GM21737 (cell line): Measurements from ENCODE around the gene TSPAN1.
A peak's percentile ranks its signal among the peaks of the same experiment; 100 is the strongest.

ENCODE experiments used
- ATAC-seq: cut with Tn5 transposase; IDR thresholded peaks from one replicate; pipeline ENCODE4 v1.9.1; 2021; ENCODE audit warnings: mild to moderate bottlenecking, moderate library complexity; ENCODE audit not compliant: unreplicated experiment

The TSPAN1 gene

DNA sequence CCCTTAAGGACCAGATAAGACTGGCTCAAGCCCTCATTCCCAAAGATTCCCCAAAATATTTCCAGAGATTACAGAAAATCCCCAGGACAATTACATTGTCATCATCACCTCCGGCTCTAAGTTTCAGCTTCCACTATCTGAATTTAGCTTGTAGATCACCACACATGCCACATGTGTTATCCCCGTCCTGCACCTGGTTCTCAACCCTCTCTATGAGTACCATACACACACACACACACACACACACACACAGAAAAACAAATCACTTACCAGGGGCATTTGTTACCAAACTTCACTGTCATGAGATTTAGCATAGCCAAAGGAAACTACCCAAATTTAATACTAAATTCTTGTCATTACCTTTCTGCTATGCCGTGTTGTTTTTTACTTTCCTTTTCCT lies 15.4 kb upstream of the TSPAN1 start:
- no peak for ATAC-seq

DNA sequence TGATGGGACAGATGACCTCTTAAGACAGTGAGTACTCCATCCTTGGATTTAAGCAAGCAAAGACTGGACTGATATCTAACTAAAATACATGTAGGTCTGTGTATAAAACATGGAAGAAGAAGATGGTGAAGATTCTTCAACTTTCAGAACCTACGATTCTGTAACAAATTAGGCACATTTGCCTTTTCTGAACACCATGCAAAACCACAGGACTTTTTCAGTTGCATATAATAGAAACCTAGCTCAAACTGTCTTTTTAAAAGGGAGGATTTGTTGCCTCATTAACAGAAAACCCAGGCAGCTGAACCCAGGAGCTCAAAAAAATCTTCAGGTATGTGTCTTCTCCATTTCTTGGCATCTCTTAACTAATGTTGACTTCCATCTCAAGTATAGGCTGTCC lies 14.7 kb upstream of the TSPAN1 start:
- no peak for ATAC-seq

DNA sequence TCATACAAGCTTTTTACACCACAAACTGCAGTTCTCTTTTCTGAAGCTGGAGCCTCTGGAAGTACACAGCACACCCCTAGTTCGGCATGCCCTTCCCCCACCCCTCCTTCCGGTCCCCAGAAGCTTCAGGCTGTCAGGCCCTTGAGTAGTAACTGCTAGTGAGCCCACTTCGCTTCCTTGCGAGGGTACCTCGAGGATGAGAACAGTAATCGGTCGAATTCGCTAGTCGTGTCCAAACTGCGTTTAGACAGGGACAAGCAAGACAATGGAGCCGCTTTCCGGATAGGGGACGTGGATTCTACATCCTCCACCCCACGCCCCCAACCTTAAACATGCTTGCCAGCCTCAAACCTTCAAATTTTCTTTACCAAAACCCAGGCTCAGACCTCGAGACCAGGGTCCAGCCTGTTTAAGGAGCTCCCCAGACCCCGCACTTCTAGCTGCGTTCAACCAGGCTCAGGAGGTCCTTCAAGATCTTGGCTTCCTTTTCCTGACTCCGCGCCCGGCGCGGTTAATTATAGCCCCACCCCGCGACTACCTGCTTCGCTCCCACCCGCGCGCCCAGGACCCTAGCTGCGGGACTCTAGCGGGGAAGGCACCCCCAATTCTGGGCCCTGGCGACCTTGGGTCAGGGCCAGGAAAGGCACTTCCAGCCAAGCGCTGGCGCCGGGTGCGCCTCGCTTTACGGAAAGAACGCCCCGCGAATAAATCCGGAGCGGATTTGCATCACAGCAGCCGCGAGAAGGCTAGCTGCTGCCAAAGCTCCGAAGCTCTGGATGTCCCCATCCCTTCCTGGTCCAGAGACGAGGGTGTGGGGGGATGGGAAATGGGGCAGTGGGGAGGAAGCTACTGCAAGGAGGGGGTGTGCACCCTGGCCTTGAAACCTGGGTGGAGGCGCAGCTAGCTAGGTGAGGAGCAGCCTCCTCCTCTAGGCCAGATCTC lies 8.1 kb upstream of the TSPAN1 start:
- no peak for ATAC-seq

DNA sequence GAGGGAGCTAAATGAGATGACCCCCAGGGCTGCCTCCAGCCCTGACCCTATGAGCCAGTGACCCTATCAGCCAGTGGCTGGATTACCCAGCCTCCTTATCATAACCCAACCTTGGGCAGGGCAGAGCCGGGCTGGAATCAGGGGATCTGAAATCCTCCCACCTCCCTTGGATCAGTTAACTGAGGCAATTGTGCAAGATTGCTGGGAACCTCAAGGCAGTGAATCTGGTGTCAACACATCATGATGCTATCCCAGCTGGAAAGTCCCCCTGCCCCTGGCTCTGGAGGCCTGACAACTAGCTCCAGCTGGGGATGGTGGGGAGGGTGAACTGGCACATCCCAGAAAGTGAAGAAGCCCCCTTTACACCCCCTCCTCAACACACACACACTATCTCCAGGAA lies 6.4 kb upstream of the TSPAN1 start:
- no peak for ATAC-seq

DNA sequence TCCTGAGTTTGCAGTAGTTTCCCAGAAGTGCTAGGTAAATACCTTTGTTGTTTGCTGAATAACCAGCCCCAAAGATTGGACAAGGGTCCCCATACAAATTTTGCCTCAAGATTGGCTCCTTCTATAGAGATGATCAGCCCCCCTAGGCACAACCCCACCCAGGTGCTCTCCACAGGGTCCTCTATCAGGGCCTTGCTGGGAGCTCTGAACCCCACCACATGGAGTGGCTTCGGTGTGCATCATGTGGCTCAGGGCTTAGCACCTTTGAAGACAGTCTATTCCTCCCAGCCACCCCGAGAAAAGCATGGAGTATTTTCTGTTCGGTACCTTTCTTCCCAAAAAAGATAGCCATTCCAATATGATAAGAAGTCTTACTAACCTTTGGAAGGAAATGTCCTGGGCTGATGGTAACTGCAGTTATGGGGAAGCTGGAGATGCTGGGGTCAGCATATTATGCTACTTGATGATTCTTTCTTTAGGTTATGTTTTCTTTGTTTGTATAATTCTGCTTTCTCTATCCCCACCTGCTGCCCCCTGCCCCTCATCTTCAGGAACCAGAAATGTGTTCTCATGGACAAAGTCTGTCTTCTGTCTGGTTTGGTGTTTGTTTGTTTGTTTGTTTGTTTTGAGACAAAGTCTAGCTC lies 5.0 kb upstream of the TSPAN1 start:
- ATAC-seq: no peak

DNA sequence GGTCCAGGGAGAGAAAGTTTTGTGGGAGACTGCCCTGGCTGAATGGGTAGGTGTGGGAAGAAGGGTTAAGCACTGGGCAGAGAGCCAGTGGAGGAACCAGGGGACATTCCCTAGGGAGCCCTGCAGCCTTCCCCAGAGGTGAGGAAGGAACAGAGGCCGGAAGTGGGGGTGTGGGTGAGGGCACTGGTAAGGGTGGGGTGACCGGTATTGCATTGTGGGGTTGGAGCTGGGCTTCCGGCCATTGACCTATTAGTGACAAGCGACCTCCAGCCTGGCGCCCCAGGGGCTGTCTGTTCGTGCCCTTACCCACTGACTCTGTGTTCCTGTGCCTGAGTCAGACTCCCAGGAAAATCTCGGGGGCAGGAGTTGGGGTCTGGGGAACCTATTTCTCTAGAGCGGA lies 3.5 kb upstream of the TSPAN1 start:
- no peak for ATAC-seq

DNA sequence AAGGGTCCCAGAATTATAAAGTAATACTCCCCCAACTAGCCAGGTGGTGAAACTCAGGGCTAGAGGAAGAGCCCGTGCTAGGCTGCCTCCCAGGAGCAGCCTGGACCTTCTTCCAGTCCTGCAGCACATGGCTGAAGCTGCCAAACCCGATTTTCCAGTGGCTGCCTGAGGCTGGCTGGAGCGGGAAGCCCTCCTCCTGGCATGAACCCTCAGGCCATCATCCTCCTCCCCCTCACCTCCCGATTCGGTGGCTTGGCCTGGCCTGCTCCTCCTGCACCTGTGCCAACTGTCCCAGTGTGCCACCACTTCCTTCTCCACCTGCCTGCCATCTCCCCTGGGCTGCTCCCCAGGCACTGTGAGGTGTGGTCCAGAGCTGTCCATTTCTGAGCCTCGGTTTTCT lies 3.0 kb upstream of the TSPAN1 start:
- ATAC-seq: no peak

DNA sequence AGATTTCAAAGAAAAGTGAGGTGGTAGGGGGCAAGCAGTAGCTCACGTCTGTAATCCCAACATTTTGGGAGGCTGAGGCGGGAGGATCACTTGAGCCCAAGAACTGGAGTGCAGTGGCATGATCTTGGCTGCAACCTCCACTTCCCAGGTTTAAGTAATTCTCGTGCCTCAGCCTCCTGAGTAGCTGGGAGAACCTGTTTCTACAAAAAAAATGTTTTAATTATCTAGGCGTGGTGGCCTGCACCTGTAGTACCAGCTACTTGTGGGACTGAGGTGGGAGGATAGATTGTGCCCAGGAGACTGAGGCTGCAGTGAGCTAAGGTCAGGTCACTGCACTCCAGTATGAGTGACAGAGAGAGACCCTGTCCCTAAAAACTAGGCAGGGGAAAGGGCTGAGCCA lies 2.6 kb upstream of the TSPAN1 start:
- no peak for ATAC-seq

DNA sequence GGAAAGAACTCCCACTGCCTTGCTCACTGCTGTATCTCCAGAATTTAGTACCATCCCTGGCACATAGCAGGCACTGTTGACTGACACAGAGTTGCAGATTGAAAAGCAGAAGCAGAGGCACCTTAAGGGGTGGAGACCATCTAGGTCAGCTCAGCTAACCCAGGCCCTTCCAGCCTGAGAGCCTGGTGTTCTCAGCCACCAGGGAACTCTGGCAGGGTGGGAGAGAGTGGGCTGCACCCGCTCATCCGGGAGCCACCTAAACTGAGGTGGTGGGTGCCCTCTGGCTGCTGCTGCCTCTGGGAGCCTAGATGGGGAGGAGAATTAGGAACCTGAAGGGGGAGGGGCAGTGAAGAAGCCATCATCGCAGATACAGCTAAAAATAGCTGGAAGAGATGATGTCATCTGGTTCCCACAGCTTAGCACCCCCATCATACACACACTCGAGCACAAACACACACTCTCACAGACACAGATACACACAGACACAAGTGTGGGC lies 1.5 kb upstream of the TSPAN1 start:
- no peak for ATAC-seq

DNA sequence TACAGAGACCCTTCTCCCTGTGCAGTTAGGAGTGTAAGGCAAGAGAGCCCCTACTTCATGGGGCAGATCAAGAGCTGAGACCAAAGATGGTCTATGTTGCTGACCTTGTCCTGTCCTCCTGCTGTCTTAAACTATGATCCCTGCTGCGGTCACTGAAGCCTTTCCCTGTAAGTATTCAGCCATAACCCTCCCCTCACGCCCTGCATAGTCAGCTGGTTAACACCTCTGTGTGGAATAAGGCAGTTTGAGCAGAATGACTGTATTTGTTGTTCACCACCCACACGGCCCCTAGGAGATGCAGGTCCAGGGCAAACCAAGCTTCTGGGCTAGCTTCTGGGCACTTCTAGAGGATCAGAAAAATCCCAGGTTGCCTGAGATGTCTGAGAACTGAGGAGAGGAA lies 356 bp downstream of the TSPAN1 start:
- no peak for ATAC-seq

DNA sequence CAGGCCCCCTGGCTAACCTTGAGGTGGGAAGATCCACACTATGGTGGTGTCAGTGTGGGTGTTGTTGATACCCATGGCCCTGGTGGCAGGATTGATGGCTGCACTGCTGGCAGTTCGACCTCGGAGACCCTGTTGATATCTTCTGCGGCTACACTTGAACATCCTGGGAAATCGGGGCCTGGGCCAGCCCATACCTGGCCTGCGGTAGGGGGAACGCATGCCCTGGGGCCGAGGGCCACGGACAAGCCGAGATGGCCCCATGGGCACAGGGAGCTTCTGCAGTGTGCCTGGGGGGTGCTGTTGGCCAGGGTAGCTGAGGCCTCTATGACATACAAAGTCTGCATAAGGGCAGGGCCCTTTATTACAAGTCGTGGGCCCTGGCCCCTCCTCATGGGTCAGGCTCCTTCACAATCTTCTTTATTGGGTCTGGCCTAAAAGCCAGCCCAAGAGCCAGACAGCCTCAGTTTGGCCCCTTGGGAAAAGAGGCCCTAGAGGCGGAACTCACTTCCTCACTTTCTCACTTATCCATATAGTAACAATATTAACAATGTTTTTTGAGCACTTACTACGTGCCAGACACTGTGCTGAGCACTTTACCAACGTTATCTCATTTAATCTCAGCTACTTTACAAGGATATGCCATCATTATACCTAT lies 1.5 kb downstream of the TSPAN1 start, which contains the start of gene P3R3URF:
TSS of gene P3R3URF (minus strand) at position 278 of the 655 bp plus-strand sequence. CDS start at position 261, 17 bp downstream.
- ATAC-seq: no peak

DNA sequence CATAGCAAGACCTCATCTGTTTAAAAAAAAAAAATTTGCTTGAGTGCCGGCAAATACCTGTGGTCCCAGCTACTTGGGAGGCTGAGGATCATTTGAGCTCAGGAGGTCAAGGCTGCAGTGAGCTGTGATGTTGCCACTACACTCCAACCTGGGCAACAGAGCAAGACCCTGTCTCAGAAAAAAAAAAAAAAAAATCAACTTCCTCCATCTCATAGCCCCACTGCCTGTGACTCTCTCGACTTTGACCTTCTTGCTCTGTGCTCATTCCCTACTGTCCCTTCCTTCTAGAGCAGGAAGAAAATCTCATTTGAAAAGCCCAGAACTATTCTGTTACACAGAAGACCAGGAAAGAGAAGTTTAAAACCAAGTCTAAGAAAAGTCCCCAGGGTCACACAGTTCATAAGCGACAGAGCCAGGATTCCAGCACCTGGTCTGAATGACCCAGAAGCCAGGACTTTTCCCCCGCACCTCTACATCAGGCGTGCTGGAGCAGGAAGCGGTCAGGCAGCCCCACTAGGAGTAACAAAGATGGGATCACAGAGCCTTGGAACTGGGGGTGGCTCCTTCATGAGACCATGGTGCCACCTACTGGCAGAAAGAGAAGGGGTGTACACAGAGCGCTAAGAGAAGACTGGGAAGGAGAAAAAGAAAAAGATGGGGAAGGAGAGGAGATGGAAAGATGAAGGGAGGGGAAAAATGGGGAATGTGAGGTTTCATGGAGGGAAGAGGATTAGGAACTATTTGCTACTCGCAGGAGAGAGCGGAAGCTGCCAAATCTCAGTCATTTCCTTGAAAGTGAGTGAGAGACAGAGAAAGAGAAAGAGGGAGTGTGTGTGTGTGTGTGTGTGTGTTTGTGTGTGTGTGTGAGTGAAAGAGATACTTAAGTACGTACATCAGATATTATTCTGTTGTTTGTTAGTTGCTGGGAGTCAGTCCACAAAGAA lies 4.5 kb downstream of the TSPAN1 start:
- peak; percentile 63 for ATAC-seq

DNA sequence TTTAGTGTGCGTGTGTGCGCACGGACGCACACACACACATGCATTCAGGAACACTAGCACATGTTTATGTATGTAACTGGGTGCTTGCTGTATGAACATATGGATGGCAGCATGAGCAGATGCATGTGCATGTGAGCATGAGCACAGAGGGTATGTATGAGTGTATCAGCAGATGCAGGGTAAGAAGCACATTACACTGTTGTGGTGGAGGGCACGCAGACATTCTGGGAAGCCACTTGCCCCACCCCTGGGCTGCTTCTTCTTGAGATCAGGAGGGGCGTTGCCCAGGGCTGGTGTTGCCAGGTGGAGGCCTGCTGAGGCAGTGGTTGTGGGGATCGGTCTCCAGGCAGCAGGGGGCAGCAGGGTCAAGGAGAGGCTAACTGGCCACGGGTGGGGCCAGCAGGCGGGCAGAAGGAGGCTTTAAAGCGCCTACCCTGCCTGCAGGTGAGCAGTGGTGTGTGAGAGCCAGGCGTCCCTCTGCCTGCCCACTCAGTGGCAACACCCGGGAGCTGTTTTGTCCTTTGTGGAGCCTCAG lies 5.3 kb downstream of the TSPAN1 start:
- no peak for ATAC-seq

DNA sequence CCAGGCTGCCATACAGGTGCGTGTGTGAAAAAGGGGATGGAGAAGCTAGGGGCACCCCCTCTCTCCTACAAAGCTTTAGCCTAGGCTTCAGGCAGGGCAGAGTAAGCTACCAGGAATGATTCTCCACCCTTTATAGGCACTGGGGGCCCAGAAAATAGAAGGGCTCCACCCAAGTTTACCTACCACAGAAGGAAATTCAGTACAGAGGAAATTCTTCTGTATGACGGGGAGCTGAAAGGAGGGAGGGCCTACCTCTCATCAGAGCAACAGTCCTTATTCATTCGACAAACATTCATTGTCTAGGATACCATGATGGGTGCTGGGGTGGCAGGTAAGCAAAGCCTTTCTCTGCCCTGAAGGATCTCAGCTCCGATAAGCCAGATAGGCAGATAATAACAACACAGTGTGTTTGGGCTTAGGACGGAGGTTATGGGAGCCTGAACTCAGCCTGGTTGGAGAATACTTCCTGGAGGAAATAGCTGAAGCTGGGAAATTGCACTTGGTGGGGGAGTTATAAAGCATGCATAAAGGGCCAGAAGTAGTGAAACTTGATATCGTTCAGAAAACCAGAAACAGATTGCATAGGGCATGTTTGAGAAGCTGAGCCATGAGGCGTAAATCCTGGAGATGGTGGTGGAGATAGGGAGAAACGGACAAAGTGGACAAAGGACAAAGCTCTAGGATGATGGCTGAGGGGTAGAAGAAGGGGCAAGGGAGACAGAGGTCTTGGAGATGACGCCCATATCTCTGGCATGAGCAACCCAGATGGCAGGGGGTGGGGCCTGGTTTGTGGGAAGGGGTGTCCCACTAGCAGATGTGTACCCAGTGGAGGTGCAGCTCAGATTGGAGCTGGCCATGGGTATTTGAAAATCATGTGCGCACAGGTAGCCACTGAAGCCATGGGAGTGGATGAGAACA lies 6.7 kb downstream of the TSPAN1 start:
- ATAC-seq: no peak

DNA sequence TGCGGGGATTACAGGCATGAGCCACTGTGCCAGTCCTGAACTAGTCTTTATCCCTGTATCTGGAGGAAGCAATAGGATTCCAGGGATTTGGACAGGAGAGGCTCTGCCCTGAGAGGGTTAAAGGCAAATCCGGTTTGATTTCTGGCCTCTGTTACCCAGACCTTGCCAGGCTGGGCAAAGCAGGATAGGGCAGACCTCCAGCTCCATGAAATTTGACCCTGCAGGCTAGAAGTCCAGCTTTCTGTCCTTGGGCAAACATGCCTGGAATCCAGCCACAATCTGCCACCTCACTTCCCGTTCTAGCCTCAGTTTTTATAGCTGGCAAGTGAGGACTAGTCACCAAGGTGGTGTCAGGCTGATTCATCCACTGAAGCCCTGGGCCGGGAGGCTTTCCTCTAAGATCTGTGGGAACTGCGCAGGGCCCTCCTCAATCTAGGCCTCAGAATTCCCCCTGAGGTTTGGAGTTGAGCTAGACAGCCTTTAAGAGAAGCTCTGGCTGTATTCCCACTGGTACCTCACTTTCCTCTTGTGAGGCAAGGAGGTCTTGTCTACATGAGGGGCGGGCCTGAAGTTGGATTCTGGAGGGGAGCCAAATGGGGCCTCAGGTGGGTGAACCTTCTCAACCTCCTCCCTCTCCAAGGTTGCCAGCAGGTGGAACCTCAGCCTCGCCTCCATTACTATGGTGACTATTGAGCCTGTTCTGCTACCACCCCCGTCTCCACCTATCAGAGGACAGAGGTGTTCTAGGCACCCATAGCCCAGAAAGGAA lies 8.4 kb downstream of the TSPAN1 start:
- ATAC-seq: no peak

DNA sequence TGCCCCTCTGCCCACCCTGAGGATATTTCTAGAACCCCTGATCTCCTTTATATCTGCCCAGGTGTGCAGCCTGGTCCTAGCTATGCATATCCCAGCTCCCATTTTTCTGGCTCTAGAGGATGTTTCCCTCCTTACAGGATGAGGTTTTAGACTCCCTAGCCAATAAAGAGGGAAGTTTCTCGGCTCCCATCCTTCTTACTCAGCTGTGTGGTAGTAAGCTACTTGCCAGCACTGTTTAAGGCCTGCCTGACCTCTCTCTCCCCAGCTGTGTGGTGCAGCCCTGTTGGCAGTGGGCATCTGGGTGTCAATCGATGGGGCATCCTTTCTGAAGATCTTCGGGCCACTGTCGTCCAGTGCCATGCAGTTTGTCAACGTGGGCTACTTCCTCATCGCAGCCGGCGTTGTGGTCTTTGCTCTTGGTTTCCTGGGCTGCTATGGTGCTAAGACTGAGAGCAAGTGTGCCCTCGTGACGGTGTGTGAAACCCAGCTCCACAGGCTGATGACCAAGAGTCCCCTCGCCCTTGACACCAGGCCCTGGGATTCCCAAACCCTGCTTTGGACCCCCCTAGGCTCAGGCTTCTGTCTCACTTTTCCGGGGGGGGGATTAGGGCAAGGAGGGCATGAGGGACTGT lies 9.2 kb downstream of the TSPAN1 start:
- no peak for ATAC-seq

DNA sequence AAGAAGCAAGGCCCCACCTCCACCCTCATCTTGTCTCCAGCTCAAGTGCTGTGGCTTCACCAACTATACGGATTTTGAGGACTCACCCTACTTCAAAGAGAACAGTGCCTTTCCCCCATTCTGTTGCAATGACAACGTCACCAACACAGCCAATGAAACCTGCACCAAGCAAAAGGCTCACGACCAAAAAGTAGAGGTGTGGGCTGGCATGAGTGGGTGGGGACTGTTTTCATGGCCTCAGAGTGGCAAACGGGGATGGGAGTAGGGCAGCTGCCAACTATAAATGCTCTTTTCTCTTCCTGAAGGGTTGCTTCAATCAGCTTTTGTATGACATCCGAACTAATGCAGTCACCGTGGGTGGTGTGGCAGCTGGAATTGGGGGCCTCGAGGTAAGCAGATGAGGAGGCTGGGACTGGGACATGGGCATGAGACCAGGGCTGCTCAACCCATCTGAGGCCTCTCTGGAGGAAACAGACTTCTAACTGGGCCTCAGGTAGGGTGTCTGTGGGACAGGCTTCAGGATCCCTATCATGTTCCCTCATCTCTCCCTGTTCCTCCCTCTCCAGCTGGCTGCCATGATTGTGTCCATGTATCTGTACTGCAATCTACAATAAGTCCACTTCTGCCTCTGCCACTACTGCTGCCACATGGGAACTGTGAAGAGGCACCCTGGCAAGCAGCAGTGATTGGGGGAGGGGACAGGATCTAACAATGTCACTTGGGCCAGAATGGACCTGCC lies 10.2 kb downstream of the TSPAN1 start:
- no peak for ATAC-seq
